ENCODE results near the gene TBK1.

DNA sequence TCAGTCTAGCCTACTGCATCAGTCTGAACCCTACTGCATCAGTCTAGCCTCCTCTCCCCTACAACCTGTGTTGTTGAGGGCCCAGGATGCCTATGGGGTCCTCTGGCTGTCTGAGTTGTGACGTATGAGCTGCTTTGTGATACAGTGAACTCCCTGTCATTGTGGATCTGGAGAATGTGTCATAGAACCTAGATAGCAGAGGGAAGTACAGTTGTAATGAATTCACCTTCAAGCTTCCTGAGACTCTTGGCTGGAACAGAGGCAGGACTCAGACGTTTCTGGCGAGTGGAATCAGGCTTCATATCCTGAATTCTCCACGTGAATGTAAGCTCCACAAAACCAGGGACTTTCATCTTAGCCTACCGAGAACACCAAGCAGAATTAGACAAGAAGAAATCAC, 17.0 kb downstream of the TBK1 start:
- TF ChIP-seq, protein P1, sequence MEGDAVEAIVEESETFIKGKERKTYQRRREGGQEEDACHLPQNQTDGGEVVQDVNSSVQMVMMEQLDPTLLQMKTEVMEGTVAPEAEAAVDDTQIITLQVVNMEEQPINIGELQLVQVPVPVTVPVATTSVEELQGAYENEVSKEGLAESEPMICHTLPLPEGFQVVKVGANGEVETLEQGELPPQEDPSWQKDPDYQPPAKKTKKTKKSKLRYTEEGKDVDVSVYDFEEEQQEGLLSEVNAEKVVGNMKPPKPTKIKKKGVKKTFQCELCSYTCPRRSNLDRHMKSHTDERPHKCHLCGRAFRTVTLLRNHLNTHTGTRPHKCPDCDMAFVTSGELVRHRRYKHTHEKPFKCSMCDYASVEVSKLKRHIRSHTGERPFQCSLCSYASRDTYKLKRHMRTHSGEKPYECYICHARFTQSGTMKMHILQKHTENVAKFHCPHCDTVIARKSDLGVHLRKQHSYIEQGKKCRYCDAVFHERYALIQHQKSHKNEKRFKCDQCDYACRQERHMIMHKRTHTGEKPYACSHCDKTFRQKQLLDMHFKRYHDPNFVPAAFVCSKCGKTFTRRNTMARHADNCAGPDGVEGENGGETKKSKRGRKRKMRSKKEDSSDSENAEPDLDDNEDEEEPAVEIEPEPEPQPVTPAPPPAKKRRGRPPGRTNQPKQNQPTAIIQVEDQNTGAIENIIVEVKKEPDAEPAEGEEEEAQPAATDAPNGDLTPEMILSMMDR (conservative IDR thresholded peaks at IDR 0.05; ENCODE audit: low read depth, low read length): no peak
- no peak for TF ChIP-seq EZH2 (IDR thresholded peaks at IDR 0.05; ENCODE audit: borderline replicate concordance, low read depth, low read length, poor library complexity, severe bottlenecking)
